HFFc6 (cell line): Measurements from ENCODE around the gene ATP6V1D. TPM values are rescaled to one million over a fixed set of nuclear protein-coding genes. Genes with fewer than 3 reads are reported as not detected.
"Not testable (repeated sequence)": the region's sequence is repeated elsewhere in the genome, so short reads cannot be mapped to it uniquely, and the experiment has no call there.

Experiments used
- DNase-seq: peaks from one replicate; pipeline ENCODE4 v3.0.0-alpha.2; 2018
- H3K27ac Mint-ChIP-seq: 2 replicates; pipeline ENCODE4 v1.8.0; 2020; ENCODE audit warnings: mild to moderate bottlenecking, mixed read lengths
- H3K27me3 Mint-ChIP-seq: 2 replicates; pipeline ENCODE4 v1.8.0; 2021; ENCODE audit warnings: mild to moderate bottlenecking, moderate library complexity, mixed read lengths; ENCODE audit not compliant: insufficient read depth
- H3K36me3 Mint-ChIP-seq: 2 replicates; pipeline ENCODE4 v1.8.0; 2021; ENCODE audit warnings: low read depth, mixed read lengths
- H3K4me1 Mint-ChIP-seq: 2 replicates; pipeline ENCODE4 v1.8.0; 2020; ENCODE audit warnings: low read depth, mixed read lengths
- H3K4me3 Mint-ChIP-seq: 2 replicates; pipeline ENCODE4 v1.8.0; 2020; ENCODE audit warnings: mild to moderate bottlenecking, moderate library complexity, mixed read lengths
- H3K9me3 Mint-ChIP-seq: 2 replicates; pipeline ENCODE4 v1.8.0; 2020; ENCODE audit warnings: mild to moderate bottlenecking, mixed read lengths
- CTCF ChIP-seq: fragments of 200-600 bp; sonication (generic); IDR thresholded peaks from 2 replicates; pipeline ENCODE4 v1.5.0; 2021; ENCODE audit warnings: antibody characterized with exemption, mild to moderate bottlenecking
- long read RNA-seq: library from polyadenylated mRNA; unstranded; transcript quantifications from one replicate; pipeline ENCODE4 v2.0.0, GENCODE V29; 2019
- total RNA-seq, 6 experiments: library from RNA; stranded (reverse); fragmentation: NEBNext Ultra II Directional; extraction: Animal tissue kit (Norgen Biotek cat#: 25700); gene quantifications; 2 replicates in 1 of 6; 3 replicates in 5 of 6; pipeline ENCODE4 v1.2.3, GENCODE V29; 2021

The ATP6V1D gene
- 100 to 1,000 TPM; 135 to 167 (median 150) TPM for total RNA-seq
- long read RNA-seq, transcript ATP6V1D-201 (9 exons, 1,845 nt): major isoform, 149 of 200 reads
- long read RNA-seq, partial matches to known transcripts: 40 of 200 reads
- long read RNA-seq, other reads (novel, unspliced or antisense): 9 of 200 reads

GRCh38 chr14:67359775-67360469, at the start of gene ATP6V1D, which contains the start of gene EIF2S1:
Gene ATP6V1D, minus strand, starts transcription at chr14:67359804. Its CDS starts 106 bp downstream, at chr14:67359698.
Gene EIF2S1, plus strand, starts transcription at chr14:67360328. Its CDS starts 4,440 bp downstream, at chr14:67364768.
- H3K4me3 Mint-ChIP-seq: peak within 1 kb of the TSS; percentile 97

GRCh38 chr14:67408122-67408801, 48.7 kb upstream of the ATP6V1D start:
- not testable (repeated sequence) for H3K4me3 Mint-ChIP-seq, H3K9me3 Mint-ChIP-seq, H3K27me3 Mint-ChIP-seq, H3K27ac Mint-ChIP-seq, H3K36me3 Mint-ChIP-seq, DNase-seq
- peaks cover 32% of the 10 kb centered on the region for H3K4me1 Mint-ChIP-seq

More at GRCh38 chr14:67359775-67360469, at the start of gene ATP6V1D, which contains the start of gene EIF2S1:
- DNase-seq: peak; percentile 99
- H3K9me3 Mint-ChIP-seq: no peaks in the 10 kb centered on the region
- H3K27me3 Mint-ChIP-seq: peaks cover 6% of the 10 kb centered on the region
- peaks cover 69% of the 10 kb centered on the region for H3K4me1 Mint-ChIP-seq
- TF ChIP-seq CTCF: peak; percentile 91
- peaks cover 40% of the 10 kb centered on the region for H3K36me3 Mint-ChIP-seq
- H3K27ac Mint-ChIP-seq: peak within 1 kb of the TSS; percentile 100

GRCh38 chr14:67405771-67406170, 46.2 kb upstream of the ATP6V1D start:
- H3K27me3 Mint-ChIP-seq: 0 out of 2 replicates have a peak, but pooled peaks cover 2% of the 10 kb centered on the region
- no peak for TF ChIP-seq CTCF
- H3K27ac Mint-ChIP-seq: no peak overlapping the region
- no peak for DNase-seq
- H3K9me3 Mint-ChIP-seq: no peaks in the 10 kb centered on the region
- peaks cover 15% of the 10 kb centered on the region for H3K4me1 Mint-ChIP-seq
- peaks cover 7% of the 10 kb centered on the region for H3K36me3 Mint-ChIP-seq
- no peak overlapping the region for H3K4me3 Mint-ChIP-seq

- Mint-ChIP-seq H3K36me3 (peaks cover 11% of the 10 kb centered on the region), H3K27me3 (no peaks in the 10 kb centered on the region), H3K4me1 (peaks cover 16% of the 10 kb centered on the region), H3K27ac (no peak overlapping the region), H3K9me3 (no peaks in the 10 kb centered on the region), H3K4me3 (no peak overlapping the region)
- no peak for TF ChIP-seq CTCF
- no peak for DNase-seq
Measured at GRCh38 chr14:67400434-67400833, 40.8 kb upstream of the ATP6V1D start.

- no peak overlapping the region for H3K27ac Mint-ChIP-seq
- H3K27me3 Mint-ChIP-seq: no peaks in the 10 kb centered on the region; the same call in 1 of the 2 replicates
- no peaks in the 10 kb centered on the region for H3K9me3 Mint-ChIP-seq
- H3K4me3 Mint-ChIP-seq: no peak overlapping the region
- DNase-seq: no peak
- peaks cover 16% of the 10 kb centered on the region for H3K4me1 Mint-ChIP-seq
- H3K36me3 Mint-ChIP-seq: peaks cover 6% of the 10 kb centered on the region
- TF ChIP-seq CTCF: no peak
Measured at GRCh38 chr14:67397536-67397935, 37.9 kb upstream of the ATP6V1D start.
